GM20431 (cell line): ENCODE measurements around the gene MFRP.

Experiments
- in situ Hi-C: fragments of 300-500 bp; cut with MseI, MboI; formaldehyde crosslinking; loops from one replicate; pipeline ENCODE4 v1.15.0; 2020; ENCODE audit warnings: low sequenced_read_pairs; ENCODE audit not compliant: unreplicated experiment

MFRP gene

DNA sequence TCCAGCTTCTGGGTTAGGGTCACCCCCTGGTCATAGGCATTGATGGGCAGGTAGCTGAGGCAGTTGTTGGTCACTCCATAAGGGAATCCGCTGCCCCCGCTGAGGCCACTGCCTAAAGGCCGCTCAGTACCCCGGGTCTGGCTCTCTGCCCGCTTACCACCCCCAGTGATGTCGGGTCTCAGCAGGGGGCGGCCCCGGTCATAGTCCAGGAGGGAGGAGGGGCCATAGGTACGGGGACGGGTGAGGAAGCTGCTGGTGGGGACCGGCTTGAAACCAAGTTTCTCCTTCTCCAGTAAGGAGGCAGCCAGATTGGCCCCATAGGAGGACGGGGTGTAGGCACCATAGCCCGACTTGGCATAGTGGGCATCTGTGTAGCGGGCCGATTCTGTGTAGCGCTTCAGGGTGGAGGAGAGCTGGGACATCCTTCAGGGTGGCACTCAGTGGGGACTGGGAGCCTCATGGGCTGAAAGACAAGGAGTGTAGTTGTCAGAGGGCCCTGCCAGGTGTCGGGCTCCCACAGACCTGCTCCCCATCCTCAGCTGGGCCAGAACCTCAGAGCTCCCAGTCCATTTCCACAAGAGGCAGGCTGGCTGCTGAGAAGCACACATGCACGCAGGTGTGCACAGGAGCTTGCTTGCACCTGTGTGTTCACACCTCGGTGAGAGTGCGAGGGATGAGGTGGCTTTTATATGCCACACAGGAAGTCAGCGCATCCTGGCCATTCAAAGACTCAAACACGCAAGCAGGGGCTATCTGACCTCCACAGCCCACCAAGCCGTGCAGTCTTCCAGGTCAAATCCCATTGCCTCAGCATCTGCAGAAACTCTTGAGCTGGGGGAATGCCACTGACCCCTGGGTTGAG is 26.8 kb upstream of the MFRP start:
- in situ Hi-C loops = loop anchor here (25.0 kb wide), 1 partner anchor 714 kb away; no protein-coding TSS in a partner anchor

DNA sequence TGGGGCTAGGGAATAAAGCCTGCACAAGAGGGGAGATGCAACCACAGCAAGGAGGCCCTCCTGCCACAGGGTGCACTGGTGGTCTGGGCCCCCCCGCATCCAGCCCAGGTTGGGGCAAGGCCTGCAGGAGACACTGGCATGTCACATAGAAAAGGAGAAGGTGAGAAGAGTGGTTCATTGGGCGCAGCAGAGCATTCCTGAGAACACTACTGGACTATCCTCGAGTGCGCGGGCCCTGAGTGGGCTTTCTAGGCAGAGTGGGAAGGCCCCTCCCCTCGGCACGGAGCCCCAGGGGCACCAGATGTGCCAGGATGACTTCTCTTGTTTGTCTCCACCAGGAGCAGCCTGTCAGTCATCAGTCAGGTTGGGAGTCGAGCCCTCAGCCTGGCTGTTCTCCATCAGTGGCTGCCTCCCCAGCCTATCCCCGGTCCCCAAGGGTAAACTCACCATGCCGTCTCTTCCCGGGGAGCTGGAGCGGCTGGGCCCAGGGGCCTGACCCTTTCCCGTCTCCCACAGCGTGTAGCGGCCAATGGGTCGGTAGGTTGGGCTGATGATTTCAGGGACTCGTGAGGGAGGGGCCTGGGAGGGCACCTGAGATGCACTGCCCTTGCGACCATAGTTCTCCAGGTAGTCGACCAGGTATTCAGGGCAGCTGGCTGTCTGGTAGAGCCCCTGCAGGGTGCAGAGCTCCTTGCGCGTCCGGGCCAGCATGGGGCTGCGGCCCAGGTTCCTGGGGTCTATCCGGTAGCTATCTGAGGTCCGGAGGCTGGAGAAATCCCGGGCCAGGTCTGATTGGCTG is 26.0 kb upstream of the MFRP start:
- in situ Hi-C loops = loop anchor here (25.0 kb wide), 1 partner anchor 715 kb away; no protein-coding TSS in a partner anchor

DNA sequence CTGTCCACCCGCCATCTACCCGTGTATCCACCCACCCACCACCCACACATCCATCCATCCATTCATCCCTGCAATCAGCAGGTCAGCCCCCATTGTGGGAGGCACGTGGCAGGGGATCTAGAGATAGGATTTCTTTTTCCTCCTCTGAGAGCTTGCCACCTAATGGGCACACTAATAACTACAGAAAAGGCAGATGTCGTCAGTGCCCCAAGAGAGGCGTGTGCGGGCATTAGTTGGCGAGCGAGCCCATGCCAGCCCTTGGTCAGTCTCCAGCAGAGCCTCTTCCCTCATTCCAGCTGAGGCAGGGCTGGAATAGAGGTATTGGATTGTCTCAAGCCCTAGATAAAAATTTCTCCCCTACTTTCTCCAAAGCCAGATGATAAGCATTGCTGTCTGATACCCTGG is 25.3 kb upstream of the MFRP start:
- in situ Hi-C loops = loop anchor here (25.0 kb wide), 1 partner anchor 716 kb away; no protein-coding TSS in a partner anchor

GRCh38 chr11:119371067-119371601 is 24.6 kb upstream of the MFRP start:
- in situ Hi-C loops = loop anchor here (25.0 kb wide), 1 partner anchor 716 kb away; no protein-coding TSS in a partner anchor

DNA sequence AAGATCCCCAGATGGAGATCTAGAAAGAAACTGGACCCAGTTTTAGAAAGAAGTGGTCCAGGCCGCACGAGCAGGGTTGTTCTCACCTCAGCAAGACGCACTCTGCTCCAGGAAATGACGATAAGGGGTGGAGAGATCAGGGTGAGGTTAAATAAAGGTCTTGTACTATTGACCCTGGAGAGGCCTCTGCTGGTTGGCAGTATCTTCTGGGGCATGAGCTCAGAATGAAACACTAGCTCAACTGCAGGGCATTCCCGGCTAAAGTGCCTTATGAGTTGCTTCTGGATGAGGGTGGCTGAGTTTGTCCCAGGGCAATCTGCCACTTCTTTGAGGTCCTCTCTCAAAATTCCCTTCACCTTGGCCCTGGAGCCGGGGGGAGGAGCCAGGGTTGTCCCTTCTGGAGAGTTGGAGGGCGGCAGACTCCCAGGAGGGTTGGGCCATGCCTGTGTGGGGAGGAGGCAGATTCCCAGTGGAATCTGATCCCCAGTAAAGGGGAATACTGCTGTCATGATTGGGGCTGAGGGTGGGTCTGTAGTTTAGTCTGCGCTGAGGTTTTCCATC is 24.1 kb upstream of the MFRP start:
- in situ Hi-C loops = loop anchor here (25.0 kb wide), 1 partner anchor 717 kb away; no protein-coding TSS in a partner anchor

GRCh38 chr11:119369132-119369925 is 22.8 kb upstream of the MFRP start:
- in situ Hi-C loops = loop anchor here (25.0 kb wide), 1 partner anchor 718 kb away; no protein-coding TSS in a partner anchor

GRCh38 chr11:119368121-119369034 is 21.9 kb upstream of the MFRP start:
- in situ Hi-C loops = loop anchor here (25.0 kb wide), 1 partner anchor 719 kb away; no protein-coding TSS in a partner anchor

- in situ Hi-C loops = loop anchor here (25.0 kb wide), 1 partner anchor 720 kb away; no protein-coding TSS in a partner anchor
These were observed 21.2 kb upstream of the MFRP start for GRCh38 chr11:119367661-119368120.

GRCh38 chr11:119366690-119367620 is 20.4 kb upstream of the MFRP start:
- in situ Hi-C loops = loop anchor here (25.0 kb wide), 1 partner anchor 720 kb away; no protein-coding TSS in a partner anchor

GRCh38 chr11:119365071-119365591 is 18.6 kb upstream of the MFRP start:
- in situ Hi-C loops = loop anchor here (25.0 kb wide), 1 partner anchor 722 kb away; no protein-coding TSS in a partner anchor

DNA sequence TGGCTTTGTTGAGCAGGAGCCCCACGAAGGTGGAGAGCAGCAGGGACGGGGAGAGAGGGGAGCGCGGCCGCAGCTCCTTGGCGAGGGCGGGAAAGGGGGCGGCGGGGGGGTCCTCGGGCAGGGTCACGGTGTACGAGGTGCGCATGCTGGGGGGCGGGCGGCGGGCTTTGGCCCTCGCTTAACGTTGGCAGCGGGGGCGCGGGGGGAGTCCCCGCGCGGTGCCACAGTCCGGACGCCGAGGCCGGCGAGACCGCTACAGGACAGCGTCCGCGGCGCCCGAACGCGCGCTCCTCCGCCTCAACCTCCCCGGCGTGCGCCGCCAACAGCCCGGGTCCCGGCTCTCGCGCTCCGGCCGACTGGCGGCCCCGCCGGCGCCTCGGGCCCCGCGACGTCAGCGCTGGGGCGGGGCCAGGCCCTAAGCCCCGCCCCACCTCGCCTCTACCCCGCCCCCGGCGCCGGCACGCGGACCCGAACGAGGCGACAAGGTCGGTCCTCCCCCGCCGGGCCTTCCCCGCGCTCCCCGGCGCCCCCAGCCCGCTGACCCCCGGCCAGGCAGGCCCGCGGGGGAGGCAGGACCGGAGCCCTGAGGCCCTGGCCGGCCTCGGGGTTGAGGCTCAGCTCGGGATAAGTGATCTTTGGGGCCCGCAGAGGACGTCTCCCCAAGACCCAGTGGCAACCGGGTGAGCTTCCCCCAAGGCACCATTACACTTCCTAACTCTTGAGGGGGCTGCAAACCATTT is 17.5 kb upstream of the MFRP start:
- in situ Hi-C loops = loop anchor here (25.0 kb wide), 1 partner anchor 723 kb away; no protein-coding TSS in a partner anchor

GRCh38 chr11:119363081-119363850 is 16.8 kb upstream of the MFRP start:
- in situ Hi-C loops = loop anchor here (25.0 kb wide), 1 partner anchor 724 kb away; no protein-coding TSS in a partner anchor

GRCh38 chr11:119362741-119363080 is 16.2 kb upstream of the MFRP start:
- in situ Hi-C loops = loop anchor here (25.0 kb wide), 1 partner anchor 725 kb away; no protein-coding TSS in a partner anchor

DNA sequence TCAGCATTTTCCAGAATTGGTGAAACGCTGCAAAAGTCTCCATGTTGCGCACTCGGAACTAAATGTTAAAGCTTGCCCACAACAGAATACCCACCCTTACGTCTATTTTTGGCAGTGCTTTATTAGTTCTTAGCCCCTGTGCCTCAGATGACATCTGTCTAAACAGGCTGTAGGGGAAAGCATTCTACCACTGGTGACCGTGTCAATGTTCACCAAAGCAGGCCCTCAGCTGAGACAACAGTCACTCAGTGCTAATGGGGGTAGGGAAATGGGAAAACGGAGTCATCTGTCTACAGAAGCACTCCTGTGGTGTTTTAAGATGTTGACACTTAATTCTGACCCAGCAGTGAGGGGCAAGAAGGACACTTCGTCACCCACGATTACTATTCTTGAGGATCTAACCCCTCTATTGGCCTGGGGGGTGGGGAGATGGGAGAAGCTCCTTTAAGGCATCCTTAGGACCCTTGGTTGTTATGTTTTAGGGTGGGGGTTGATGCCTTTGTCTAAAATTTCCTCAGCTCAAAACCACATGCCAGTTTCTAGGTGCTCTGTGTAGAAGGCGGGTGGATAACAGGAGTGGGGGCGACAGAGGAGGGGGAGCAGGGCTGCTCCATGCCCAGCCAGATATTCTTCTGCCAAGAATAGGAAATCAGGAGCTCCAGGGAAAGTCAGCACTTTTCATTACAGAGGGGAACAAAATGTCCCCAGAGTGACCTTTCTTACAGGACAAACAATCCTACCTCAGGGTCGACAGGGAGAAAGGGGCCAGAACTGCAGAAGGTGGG is 15.6 kb upstream of the MFRP start:
- in situ Hi-C loops = loop anchor here (25.0 kb wide), 1 partner anchor 725 kb away; no protein-coding TSS in a partner anchor
